K562 (cell line): ENCODE measurements around the gene ADAM19. TPM values are rescaled to one million over a fixed set of nuclear protein-coding genes. Genes with fewer than 3 reads are reported as not detected.

Experiments
- BACH1 ChIP-seq: fragments of 200-800 bp; sonication (Bioruptor generic); IDR thresholded peaks from 2 replicates; pipeline ENCODE4 v1.6.1; 2016; ENCODE audit warnings: missing genetic modification characterization, missing compliant biosample characterization
- CBFA2T2 ChIP-seq: fragments of 450-650 bp; conservative IDR thresholded peaks from 2 replicates; pipeline ENCODE4 v1.6.1; 2017; ENCODE audit warnings: mild to moderate bottlenecking
- CTBP1 ChIP-seq: fragments of 450-650 bp; IDR thresholded peaks from 2 replicates; pipeline ENCODE4 v1.6.1; 2016; ENCODE audit warnings: borderline replicate concordance
- CTCF ChIP-seq, 3 experiments: IDR thresholded peaks in 2 of 3; conservative IDR thresholded peaks in 1 of 3; 2 replicates each; pipeline ENCODE4 v1.5.1; 2011 to 2012; ENCODE audit warnings: low read length in 3 of 3, mild to moderate bottlenecking in 3 of 3, control low read depth in 2 of 3, improper control_type of control experiment in 1 of 3, inconsistent platforms in 1 of 3, low read depth in 1 of 3, mixed read lengths in 1 of 3, moderate library complexity in 1 of 3; ENCODE audit not compliant: insufficient read depth in 2 of 3
- DACH1 ChIP-seq: fragments of 450-650 bp; IDR thresholded peaks from 2 replicates; pipeline ENCODE4 v1.6.1; 2018; ENCODE audit not compliant: partially characterized antibody
- FOXA1 ChIP-seq: fragments of 450-650 bp; IDR thresholded peaks from 2 replicates; pipeline ENCODE4 v1.6.1; 2016; ENCODE audit warnings: mild to moderate bottlenecking, borderline replicate concordance
- GATA2 ChIP-seq: sonication (generic); formaldehyde crosslinking; IDR thresholded peaks from 2 replicates; pipeline ENCODE4 v1.4.0; 2020; ENCODE audit warnings: mild to moderate bottlenecking, missing genetic modification reagents
- KLF10 ChIP-seq: fragments of 250-450 bp; sonication (Bioruptor Pico); IDR thresholded peaks from 2 replicates; pipeline ENCODE4 v1.6.1; 2021; ENCODE audit warnings: matching md5 sums
- L3MBTL2 ChIP-seq: fragments of 450-650 bp; IDR thresholded peaks from 2 replicates; pipeline ENCODE4 v1.6.1; 2016; ENCODE audit warnings: mild to moderate bottlenecking, moderate library complexity
- MNT ChIP-seq, 2 experiments: fragments of 450-650 bp; conservative IDR thresholded peaks; 2 replicates each; pipeline ENCODE4 v1.6.1; 2017; ENCODE audit warnings: mild to moderate bottlenecking in 2 of 2, moderate library complexity in 2 of 2
- MTA2 ChIP-seq: fragments of 450-650 bp; IDR thresholded peaks from 2 replicates; pipeline ENCODE4 v1.6.1; 2016; ENCODE audit warnings: low read depth
- MTF1 ChIP-seq: fragments of 250-450 bp; sonication (Bioruptor Pico); IDR thresholded peaks from 2 replicates; pipeline ENCODE4 v1.9.0; 2021; ENCODE audit warnings: moderate library complexity, mild to moderate bottlenecking, inconsistent platforms, borderline replicate concordance
- NCOA1 ChIP-seq: fragments of 450-650 bp; IDR thresholded peaks from 2 replicates; pipeline ENCODE4 v1.6.1; 2016; ENCODE audit warnings: low read depth
- NR1H2 ChIP-seq: sonication (generic); formaldehyde crosslinking; IDR thresholded peaks from 2 replicates; pipeline ENCODE4 v1.4.0; 2020; ENCODE audit warnings: mild to moderate bottlenecking, missing genetic modification reagents
- NRF1 ChIP-seq, 2 experiments: fragments of 450-650 bp; IDR thresholded peaks in 1 of 2; conservative IDR thresholded peaks in 1 of 2; 2 replicates each; pipeline ENCODE4 v1.6.1; 2014; ENCODE audit warnings: mild to moderate bottlenecking in 2 of 2
- PRPF4 ChIP-seq: fragments of 200-400 bp; formaldehyde crosslinking; IDR thresholded peaks from one replicate; pipeline ENCODE4 v1.6.1; 2017; ENCODE audit warnings: low read length, low read depth, mild to moderate bottlenecking; ENCODE audit not compliant: insufficient read depth, poor library complexity, severe bottlenecking
- RUNX1 ChIP-seq: sonication (generic); IDR thresholded peaks from 2 replicates; pipeline ENCODE4 v1.6.1; 2016; ENCODE audit warnings: antibody characterized with exemption, low read depth
- SMAD2 ChIP-seq: fragments of 150-350 bp; IDR thresholded peaks from 2 replicates; pipeline ENCODE4 v1.6.1; 2014; ENCODE audit warnings: low read depth, mild to moderate bottlenecking, low read length
- SOX6 ChIP-seq: fragments of 450-650 bp; IDR thresholded peaks from 2 replicates; pipeline ENCODE4 v1.6.1; 2014; ENCODE audit warnings: mild to moderate bottlenecking
- THRA ChIP-seq: fragments of 450-650 bp; IDR thresholded peaks from 2 replicates; pipeline ENCODE4 v1.6.1; 2017; ENCODE audit warnings: mild to moderate bottlenecking, moderate library complexity
- ZC3H11A ChIP-seq: IDR thresholded peaks from 2 replicates; pipeline ENCODE4 v1.6.1; 2012; ENCODE audit warnings: low read depth, low read length, improper control_type of control experiment
- ZNF639 ChIP-seq, 2 experiments: fragments of 200-800 bp in 1 of 2; sonication (Bioruptor generic) in 1 of 2; sonication (generic) in 1 of 2; formaldehyde crosslinking in 1 of 2; IDR thresholded peaks in 1 of 2; conservative IDR thresholded peaks in 1 of 2; 2 replicates each; pipeline versions ENCODE4 v1.5.0 to v1.6.1; 2016 to 2020; ENCODE audit warnings: missing compliant biosample characterization in 1 of 2, missing genetic modification characterization in 1 of 2, missing genetic modification reagents in 1 of 2
- ZNF695 ChIP-seq: fragments of 450-650 bp; formaldehyde crosslinking; IDR thresholded peaks from 2 replicates; pipeline ENCODE4 v1.4.0; 2020; ENCODE audit warnings: mild to moderate bottlenecking, moderate library complexity
- polyA plus RNA-seq, 8 experiments: library from polyadenylated mRNA; depleted of rRNA in 4 of 8; stranded (reverse) in 5 of 8; unstranded in 3 of 8; fragments of >200 nt; fragmentation: Nextera tagmentation in 2 of 8; fragmentation: Illumina TruSeq in 1 of 8; extraction: Ambion mirVana in 2 of 8; extraction: Trizol in 1 of 8; gene quantifications; 2 replicates each; pipeline versions ENCODE4 v1.2.1 to v1.2.3, GENCODE V29; 2011 to 2014; ENCODE audit warnings: inconsistent platforms in 1 of 8, missing spikeins in 1 of 8
- total RNA-seq, 7 experiments: library from RNA; depleted of rRNA in 6 of 7; stranded (reverse); fragments of >200 nt in 6 of 7; fragmentation: Illumina TruSeq in 2 of 7; extraction: Trizol in 2 of 7; gene quantifications; 2 replicates each; pipeline versions ENCODE4 v1.2.1 to v1.2.3, GENCODE V29; 2011 to 2021; ENCODE audit warnings: low replicate concordance in 1 of 7

Gene ADAM19
- total and polyA plus RNA-seq, 9 of the 15 experiments (the other 6 are each of a cell fraction or from before 2014, with no cell fraction given) = 0.11 to 1.1 (median 0.43) TPM

GRCh38 chr5:157535042-157535865 lies 40.3 kb downstream of the ADAM19 start (continued):
- TF ChIP-seq ZNF639 (CRISPR knock-in tag; conservative IDR thresholded peaks at IDR 0.05 in 1 of 2, IDR thresholded peaks at IDR 0.05 in 1 of 2) (0 out of 4 replicates have a peak, but pooled peaks of 1 of the 2 experiments have one; percentile 62), PRPF4 (no peak), CTBP1 (peak; percentile 76; the same call in 1 of the 2 replicates), BACH1 (tag) (peak; percentile 69), L3MBTL2 (peak; percentile 46; the same call in 1 of the 2 replicates), RUNX1 (no peak), SOX6 (peak; percentile 68), MTF1 (CRISPR knock-in tag) (no peak), MNT (conservative IDR thresholded peaks at IDR 0.05) (no peak), MTA2 (no peak), CTCF (IDR thresholded peaks at IDR 0.05 in 2 of 3, conservative IDR thresholded peaks at IDR 0.05 in 1 of 3; ENCODE audit: insufficient read depth in 2 of 3, low read depth in 1 of 3, low read length in 3 of 3) (no peak), ZNF695 (CRISPR knock-in tag) (no peak), DACH1 (no peak), NRF1 (conservative IDR thresholded peaks at IDR 0.05 in 1 of 2, IDR thresholded peaks at IDR 0.05 in 1 of 2) (0 out of 4 replicates have a peak, but pooled peaks have one; percentile 8 to 18), CBFA2T2 (peak; percentile 53), SMAD2 (no peak), NR1H2 (no peak), FOXA1 (no peak), ZC3H11A (no peak), NCOA1 (peak; percentile 68; the same call in 1 of the 2 replicates), GATA2 (CRISPR knock-in tag) (peak; percentile 66), THRA (no peak; the same call in none of the 2 replicates), KLF10 (CRISPR knock-in tag) (no peak)
